PFSK-1 (cell line): Measurements from ENCODE around the gene RSU1. TPM values are rescaled to one million over a fixed set of nuclear protein-coding genes. Genes with fewer than 3 reads are reported as not detected.

Experiments used
- FOXP2 ChIP-seq: optimal IDR thresholded peaks from 2 replicates; pipeline ENCODE3; 2011; ENCODE audit warnings: borderline replicate concordance, control low read depth, inconsistent platforms; ENCODE audit not compliant: insufficient read depth; ENCODE audit errors: extremely low read length, extremely low read depth
- POLR2AphosphoS5 ChIP-seq: IDR thresholded peaks from 2 replicates; pipeline ENCODE4 v1.6.1; 2012; ENCODE audit warnings: low read depth, mild to moderate bottlenecking, control low read depth, low read length, moderate library complexity
- REST ChIP-seq, 2 experiments: IDR thresholded peaks; 2 replicates each; pipeline versions ENCODE4 v1.6.1 to v1.8.0; 2011 to 2012; ENCODE audit warnings: low read depth in 2 of 2, low read length in 2 of 2, control low read depth in 1 of 2, inconsistent platforms in 1 of 2, mild to moderate bottlenecking in 1 of 2, moderate library complexity in 1 of 2; ENCODE audit not compliant: insufficient read depth in 1 of 2
- SIN3A ChIP-seq: IDR thresholded peaks from 2 replicates; pipeline ENCODE4 v1.6.1; 2012; ENCODE audit warnings: mild to moderate bottlenecking, low read length, moderate library complexity, borderline replicate concordance; ENCODE audit not compliant: insufficient read depth
- TAF1 ChIP-seq: IDR thresholded peaks from 2 replicates; pipeline ENCODE4 v1.6.1; 2012; ENCODE audit warnings: low read length, control low read depth, borderline replicate concordance; ENCODE audit not compliant: insufficient read depth
- polyA plus RNA-seq: library from polyadenylated mRNA; unstranded; fragments of >200 nt; gene quantifications from one replicate; pipeline ENCODE4 v1.2.1, GENCODE V29; 2012; ENCODE audit warnings: low read depth, missing spikeins; ENCODE audit not compliant: insufficient read length

The RSU1 gene
- 61.5 TPM for polyA plus RNA-seq

GRCh38 chr10:16817125-16818019 is at the start of gene RSU1:
Gene RSU1 (minus strand): TSS chr10:16817424. CDS start chr10:16817081, 343 bp downstream.
- peak; percentile 77; the same call in 1 of the 2 replicates for TF ChIP-seq SIN3A
- 0 out of 4 replicates have a peak, but pooled peaks of 1 of the 2 experiments have one; percentile 59 for TF ChIP-seq REST (IDR thresholded peaks at IDR 0.05; ENCODE audit: insufficient read depth in 1 of 2, low read depth in 2 of 2, low read length in 2 of 2)
- no peak for TF ChIP-seq FOXP2
- peak; percentile 57; the same call in 1 of the 2 replicates for TF ChIP-seq TAF1
- TF ChIP-seq POLR2AphosphoS5 = peak; percentile 85

GRCh38 chr10:16866541-16867275 is 49.5 kb upstream of the RSU1 start:
- no peak for TF ChIP-seq REST (IDR thresholded peaks at IDR 0.05; ENCODE audit: insufficient read depth in 1 of 2, low read depth in 2 of 2, low read length in 2 of 2)
- no peak for TF ChIP-seq POLR2AphosphoS5
- TF ChIP-seq SIN3A = no peak
- TF ChIP-seq TAF1 = no peak
- TF ChIP-seq FOXP2 = no peak

GRCh38 chr10:16865766-16866165 is 48.5 kb upstream of the RSU1 start:
- TF ChIP-seq FOXP2 = no peak

- no peak for TF ChIP-seq SIN3A
- no peak for TF ChIP-seq FOXP2
- no peak for TF ChIP-seq REST (IDR thresholded peaks at IDR 0.05; ENCODE audit: insufficient read depth in 1 of 2, low read depth in 2 of 2, low read length in 2 of 2)
- no peak for TF ChIP-seq POLR2AphosphoS5
- no peak for TF ChIP-seq TAF1
Observed at GRCh38 chr10:16863766-16864165, 46.5 kb upstream of the RSU1 start.

GRCh38 chr10:16857419-16857818 is 40.2 kb upstream of the RSU1 start:
- TF ChIP-seq REST (IDR thresholded peaks at IDR 0.05; ENCODE audit: insufficient read depth in 1 of 2, low read depth in 2 of 2, low read length in 2 of 2) (no peak), FOXP2 (no peak), TAF1 (no peak), SIN3A (no peak), POLR2AphosphoS5 (no peak)
